H1 (cell line): ENCODE measurements around the gene DDX41.
A peak's percentile ranks its signal among the peaks of the same experiment; 100 is the strongest.

Experiments used
- EGR1 ChIP-seq: IDR thresholded peaks from 2 replicates; pipeline ENCODE4 v1.6.1; 2011; ENCODE audit warnings: low read depth, low read length, borderline replicate concordance
- EP300 ChIP-seq, 2 experiments: IDR thresholded peaks; 1 replicate in 1 of 2; 2 replicates in 1 of 2; pipeline ENCODE4 v1.6.1; 2011 to 2012; ENCODE audit warnings: low read depth in 2 of 2, low read length in 2 of 2, mild to moderate bottlenecking in 2 of 2, borderline replicate concordance in 1 of 2, inconsistent platforms in 1 of 2, moderate library complexity in 1 of 2
- FOSL1 ChIP-seq: IDR thresholded peaks from 2 replicates; pipeline ENCODE4 v1.6.1; 2011; ENCODE audit warnings: mild to moderate bottlenecking, low read depth, low read length, moderate library complexity; ENCODE audit not compliant: insufficient read depth
- HDAC2 ChIP-seq, 2 experiments: fragments of 300-600 bp in 1 of 2; sonication (generic) in 1 of 2; IDR thresholded peaks; 2 replicates each; pipeline ENCODE4 v1.6.1; 2011 to 2012; ENCODE audit warnings: low read depth in 2 of 2, low read length in 2 of 2, mild to moderate bottlenecking in 2 of 2, moderate library complexity in 2 of 2, borderline replicate concordance in 1 of 2, inconsistent platforms in 1 of 2
- JUND ChIP-seq: IDR thresholded peaks from 2 replicates; pipeline ENCODE4 v1.6.1; 2011; ENCODE audit warnings: mild to moderate bottlenecking, improper control_type of control experiment, low read length
- KDM1A ChIP-seq: fragments of 200-600, 300-600 bp; sonication (generic); IDR thresholded peaks from 2 replicates; pipeline ENCODE4 v1.7.1; 2016; ENCODE audit warnings: mild to moderate bottlenecking, low read length, borderline replicate concordance
- POLR2A ChIP-seq, 2 experiments: IDR thresholded peaks; 1 replicate in 1 of 2; 2 replicates in 1 of 2; pipeline ENCODE4 v1.6.1; 2011; ENCODE audit warnings: low read depth in 2 of 2, low read length in 2 of 2, mild to moderate bottlenecking in 2 of 2; ENCODE audit errors: control extremely low read depth in 1 of 2
- TBP ChIP-seq: IDR thresholded peaks from 2 replicates; pipeline ENCODE4 v1.6.1; 2011; ENCODE audit warnings: low read depth, low read length, improper control_type of control experiment
- YY1 ChIP-seq: IDR thresholded peaks from 2 replicates; pipeline ENCODE4 v1.6.1; 2011; ENCODE audit warnings: low read depth, mild to moderate bottlenecking, low read length
- ZNF274 ChIP-seq: IDR thresholded peaks from 2 replicates; pipeline ENCODE4 v1.7.0; 2012; ENCODE audit warnings: low read length, borderline replicate concordance; ENCODE audit errors: extremely low read depth
- TF ChIP-seq, protein P1 (sequence below), 3 experiments: IDR thresholded peaks; 1 replicate in 2 of 3; 2 replicates in 1 of 3; pipeline versions ENCODE4 v1.5.1 to v1.6.1; 2011; ENCODE audit warnings: low read length in 3 of 3, mild to moderate bottlenecking in 3 of 3, inconsistent platforms in 2 of 3, low read depth in 1 of 3, moderate library complexity in 1 of 3; ENCODE audit not compliant: insufficient read depth in 1 of 3; ENCODE audit errors: control extremely low read depth in 1 of 3

DNA sequence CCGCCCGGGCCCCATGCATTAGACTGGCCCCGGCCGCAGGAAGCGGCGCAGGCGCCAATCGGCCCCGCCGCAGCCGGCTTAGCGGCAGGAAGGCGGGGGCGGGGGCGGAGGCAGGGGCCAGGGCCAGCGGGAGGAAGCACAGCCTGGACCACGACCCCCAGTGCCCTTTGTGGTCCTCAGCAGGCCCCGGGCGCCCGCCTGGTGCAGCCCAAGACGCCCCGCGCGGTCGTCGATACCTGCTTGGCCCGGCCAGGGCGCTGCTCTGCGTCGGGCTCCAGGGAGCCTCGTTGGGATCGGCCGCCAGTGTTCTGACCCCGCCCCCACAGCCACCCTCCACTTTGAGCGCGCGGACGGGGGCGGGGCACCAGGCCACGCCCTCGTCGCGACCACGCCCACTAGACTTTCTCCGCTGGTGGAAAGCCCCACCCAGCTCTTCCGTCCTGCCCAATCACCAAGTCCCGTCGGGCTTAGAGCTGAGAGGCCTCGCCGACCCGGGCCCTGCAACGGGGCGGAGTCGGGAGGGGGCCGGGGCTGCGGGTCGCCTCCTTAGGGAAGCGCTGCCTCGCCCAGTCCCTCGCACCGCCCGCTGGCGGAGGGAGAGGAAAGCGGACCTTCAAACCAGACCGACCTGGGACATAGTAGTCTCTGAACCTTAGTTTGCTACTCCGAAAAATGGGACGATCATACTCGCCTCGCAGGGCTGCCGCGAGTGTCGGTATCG lies 19.3 kb downstream of the DDX41 start, which contains the start of gene PDLIM7:
- TF ChIP-seq, protein P1, sequence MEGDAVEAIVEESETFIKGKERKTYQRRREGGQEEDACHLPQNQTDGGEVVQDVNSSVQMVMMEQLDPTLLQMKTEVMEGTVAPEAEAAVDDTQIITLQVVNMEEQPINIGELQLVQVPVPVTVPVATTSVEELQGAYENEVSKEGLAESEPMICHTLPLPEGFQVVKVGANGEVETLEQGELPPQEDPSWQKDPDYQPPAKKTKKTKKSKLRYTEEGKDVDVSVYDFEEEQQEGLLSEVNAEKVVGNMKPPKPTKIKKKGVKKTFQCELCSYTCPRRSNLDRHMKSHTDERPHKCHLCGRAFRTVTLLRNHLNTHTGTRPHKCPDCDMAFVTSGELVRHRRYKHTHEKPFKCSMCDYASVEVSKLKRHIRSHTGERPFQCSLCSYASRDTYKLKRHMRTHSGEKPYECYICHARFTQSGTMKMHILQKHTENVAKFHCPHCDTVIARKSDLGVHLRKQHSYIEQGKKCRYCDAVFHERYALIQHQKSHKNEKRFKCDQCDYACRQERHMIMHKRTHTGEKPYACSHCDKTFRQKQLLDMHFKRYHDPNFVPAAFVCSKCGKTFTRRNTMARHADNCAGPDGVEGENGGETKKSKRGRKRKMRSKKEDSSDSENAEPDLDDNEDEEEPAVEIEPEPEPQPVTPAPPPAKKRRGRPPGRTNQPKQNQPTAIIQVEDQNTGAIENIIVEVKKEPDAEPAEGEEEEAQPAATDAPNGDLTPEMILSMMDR (IDR thresholded peaks at IDR 0.05; ENCODE audit: control extremely low read depth in 1 of 3, insufficient read depth in 1 of 3, low read depth in 1 of 3, low read length in 3 of 3): peak in 1 of 3 experiments; percentile 7; a peak in 1 of 4 replicates
- TF ChIP-seq KDM1A (peak; percentile 98), YY1 (no peak), JUND (no peak), TBP (peak; percentile 95), POLR2A (IDR thresholded peaks at IDR 0.05; ENCODE audit: control extremely low read depth in 1 of 2, low read depth in 2 of 2, low read length in 2 of 2) (peak in 1 of 2 experiments; percentile 91; a peak in 1 of 3 replicates), ZNF274 (no peak), HDAC2 (IDR thresholded peaks at IDR 0.05; ENCODE audit: borderline replicate concordance in 1 of 2, low read depth in 2 of 2, low read length in 2 of 2) (peak in 1 of 2 experiments; percentile 90; a peak in 2 of 4 replicates), FOSL1 (peak; percentile 47; the same call in 1 of the 2 replicates), EP300 (IDR thresholded peaks at IDR 0.05; ENCODE audit: borderline replicate concordance in 1 of 2, low read depth in 2 of 2, low read length in 2 of 2) (no peak), EGR1 (peak; percentile 52)
